ENCODE results near the gene USP44.

DNA sequence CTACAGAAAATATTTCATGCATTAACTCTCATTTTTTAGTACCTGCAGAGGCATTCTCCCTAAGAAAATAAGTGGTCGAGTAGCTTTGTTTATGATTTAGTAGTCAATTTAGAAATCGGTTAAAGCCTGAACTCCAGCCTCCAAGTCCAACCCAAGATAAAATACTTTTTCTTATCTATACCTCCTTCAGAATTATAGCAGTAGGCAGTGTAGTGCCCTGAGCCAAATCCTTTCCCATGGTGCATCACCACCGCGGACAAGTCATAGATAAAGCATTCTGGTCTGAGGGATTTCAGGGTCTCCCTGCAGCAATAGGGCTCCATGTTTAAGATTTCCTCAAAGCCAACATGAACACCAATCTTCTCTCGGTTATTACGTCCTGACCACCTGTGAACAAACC is 30.5 kb downstream of the USP44 start:
- TF ChIP-seq, protein P1, sequence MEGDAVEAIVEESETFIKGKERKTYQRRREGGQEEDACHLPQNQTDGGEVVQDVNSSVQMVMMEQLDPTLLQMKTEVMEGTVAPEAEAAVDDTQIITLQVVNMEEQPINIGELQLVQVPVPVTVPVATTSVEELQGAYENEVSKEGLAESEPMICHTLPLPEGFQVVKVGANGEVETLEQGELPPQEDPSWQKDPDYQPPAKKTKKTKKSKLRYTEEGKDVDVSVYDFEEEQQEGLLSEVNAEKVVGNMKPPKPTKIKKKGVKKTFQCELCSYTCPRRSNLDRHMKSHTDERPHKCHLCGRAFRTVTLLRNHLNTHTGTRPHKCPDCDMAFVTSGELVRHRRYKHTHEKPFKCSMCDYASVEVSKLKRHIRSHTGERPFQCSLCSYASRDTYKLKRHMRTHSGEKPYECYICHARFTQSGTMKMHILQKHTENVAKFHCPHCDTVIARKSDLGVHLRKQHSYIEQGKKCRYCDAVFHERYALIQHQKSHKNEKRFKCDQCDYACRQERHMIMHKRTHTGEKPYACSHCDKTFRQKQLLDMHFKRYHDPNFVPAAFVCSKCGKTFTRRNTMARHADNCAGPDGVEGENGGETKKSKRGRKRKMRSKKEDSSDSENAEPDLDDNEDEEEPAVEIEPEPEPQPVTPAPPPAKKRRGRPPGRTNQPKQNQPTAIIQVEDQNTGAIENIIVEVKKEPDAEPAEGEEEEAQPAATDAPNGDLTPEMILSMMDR (IDR thresholded peaks at IDR 0.05; ENCODE audit: low read depth, low read length, poor library complexity, severe bottlenecking) = no peak
- TF ChIP-seq EZH2phosphoT487 (IDR thresholded peaks at IDR 0.05; ENCODE audit: borderline replicate concordance, low read length) = no peak
